ENCODE data around the gene ADAP1. TPM values are rescaled to one million over a fixed set of nuclear protein-coding genes. Genes with fewer than 3 reads are reported as not detected.

The ADAP1 gene
- total RNA-seq, 3 donors from 2014 or later = 7.5 to 15.5 (median 14.0) TPM

DNA sequence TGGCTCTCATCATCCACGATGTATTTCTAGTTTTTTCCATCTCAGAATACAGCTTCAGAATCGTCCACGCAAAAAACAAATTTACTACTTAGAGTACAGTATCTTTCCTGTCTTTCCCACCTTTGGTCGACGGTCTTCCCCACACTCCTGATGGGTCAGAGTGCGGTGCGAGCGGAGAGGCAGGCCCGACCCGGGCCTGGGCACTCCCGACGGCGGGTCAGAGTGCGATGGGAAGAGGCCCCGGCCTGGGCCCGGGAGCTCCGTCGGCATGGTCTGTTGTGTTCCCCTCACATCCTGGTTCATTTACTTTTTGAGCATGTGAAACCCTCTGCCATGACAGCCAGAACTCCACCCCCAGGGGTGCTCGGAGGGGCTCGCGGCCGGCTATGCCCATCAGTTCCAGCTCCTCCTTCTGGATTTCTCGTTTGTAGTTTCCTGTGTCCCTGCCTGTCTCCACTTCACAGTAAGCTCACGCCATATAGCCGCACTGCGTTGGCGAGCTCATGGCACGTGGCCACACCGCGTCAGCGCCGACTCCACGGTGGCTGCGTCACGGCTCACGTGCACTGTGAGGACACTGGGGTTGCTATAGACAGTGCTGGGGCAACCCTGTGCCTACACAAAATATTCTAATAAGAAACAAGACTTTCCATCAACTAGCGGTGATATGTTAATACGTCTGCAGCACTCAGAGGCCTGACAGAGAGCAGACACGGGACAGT lies 13.0 kb upstream of the ADAP1 start:
- Histone ChIP-seq H3K9me3 (no peaks in the 10 kb centered on the region), H3K4me3 (no peak overlapping the region), H3K4me1 (peaks cover 0 to 10% of the 10 kb centered on the region in 2 donors), H3K36me3 (peaks cover 13% of the 10 kb centered on the region), H3K27ac (no peak overlapping the region), H3K27me3 (peaks cover 0 to 6% of the 10 kb centered on the region in 2 donors)
- intact Hi-C loops (cut with DNase I; ENCODE audit: low total_unique reads) = no loop called here
- TF ChIP-seq POLR2A (IDR thresholded peaks at IDR 0.05) (no peak), POLR2AphosphoS5 (IDR thresholded peaks at IDR 0.05) (no peak)
- TF ChIP-seq, protein P1, sequence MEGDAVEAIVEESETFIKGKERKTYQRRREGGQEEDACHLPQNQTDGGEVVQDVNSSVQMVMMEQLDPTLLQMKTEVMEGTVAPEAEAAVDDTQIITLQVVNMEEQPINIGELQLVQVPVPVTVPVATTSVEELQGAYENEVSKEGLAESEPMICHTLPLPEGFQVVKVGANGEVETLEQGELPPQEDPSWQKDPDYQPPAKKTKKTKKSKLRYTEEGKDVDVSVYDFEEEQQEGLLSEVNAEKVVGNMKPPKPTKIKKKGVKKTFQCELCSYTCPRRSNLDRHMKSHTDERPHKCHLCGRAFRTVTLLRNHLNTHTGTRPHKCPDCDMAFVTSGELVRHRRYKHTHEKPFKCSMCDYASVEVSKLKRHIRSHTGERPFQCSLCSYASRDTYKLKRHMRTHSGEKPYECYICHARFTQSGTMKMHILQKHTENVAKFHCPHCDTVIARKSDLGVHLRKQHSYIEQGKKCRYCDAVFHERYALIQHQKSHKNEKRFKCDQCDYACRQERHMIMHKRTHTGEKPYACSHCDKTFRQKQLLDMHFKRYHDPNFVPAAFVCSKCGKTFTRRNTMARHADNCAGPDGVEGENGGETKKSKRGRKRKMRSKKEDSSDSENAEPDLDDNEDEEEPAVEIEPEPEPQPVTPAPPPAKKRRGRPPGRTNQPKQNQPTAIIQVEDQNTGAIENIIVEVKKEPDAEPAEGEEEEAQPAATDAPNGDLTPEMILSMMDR (IDR thresholded peaks at IDR 0.05) = no peak
- no peak for DNase-seq (ENCODE audit: low spot score in 2 of 2)

DNA sequence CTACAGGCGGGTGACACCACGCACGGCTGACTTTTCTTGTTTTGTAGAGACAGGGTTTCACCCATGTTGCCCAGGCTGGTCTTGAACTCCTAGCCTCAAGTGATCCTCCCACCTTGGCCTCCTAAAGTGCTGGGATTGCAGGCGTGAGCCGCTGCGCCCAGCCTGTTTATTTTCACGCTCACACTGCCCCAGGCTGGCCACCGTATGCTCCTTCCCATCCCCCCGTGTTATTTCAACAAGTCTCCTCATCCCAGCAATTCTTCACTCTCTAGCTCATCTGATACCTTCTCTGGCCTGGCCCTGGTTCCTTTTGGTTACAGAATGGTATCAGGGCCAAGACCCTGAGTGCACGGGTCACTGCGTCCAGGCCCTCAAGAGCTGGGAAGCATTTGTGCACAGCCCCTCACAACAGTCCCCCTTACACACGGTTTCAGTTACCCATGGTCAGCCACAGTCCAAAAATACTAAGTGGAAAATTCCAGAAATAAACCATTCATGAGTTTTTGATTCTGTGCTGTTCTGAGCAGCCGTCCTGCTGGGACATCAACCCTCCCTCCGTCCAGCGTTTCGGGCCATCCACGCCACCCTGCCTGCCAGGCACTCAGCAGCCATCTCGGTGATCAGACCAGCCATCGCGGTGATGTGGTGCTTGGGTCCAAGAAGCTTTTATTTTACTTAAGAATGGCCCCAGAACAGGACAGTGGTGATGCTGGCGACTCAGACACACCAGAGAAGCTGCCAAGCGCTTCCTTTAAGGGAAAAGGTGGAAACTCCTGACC lies 12.0 kb upstream of the ADAP1 start:
- Histone ChIP-seq H3K27ac (no peak overlapping the region), H3K27me3 (peaks cover 0 to 16% of the 10 kb centered on the region in 2 donors), H3K4me3 (no peak overlapping the region), H3K36me3 (peaks cover 13% of the 10 kb centered on the region), H3K9me3 (peaks cover 0 to 4% of the 10 kb centered on the region in 2 donors), H3K4me1 (peaks cover 0 to 10% of the 10 kb centered on the region in 2 donors)
- TF ChIP-seq POLR2A (IDR thresholded peaks at IDR 0.05) (no peak), POLR2AphosphoS5 (IDR thresholded peaks at IDR 0.05) (no peak)
- TF ChIP-seq, protein P1 (IDR thresholded peaks at IDR 0.05) = no peak
- no peak for DNase-seq (ENCODE audit: low spot score in 2 of 2)
- intact Hi-C loops (cut with DNase I; ENCODE audit: low total_unique reads) = no loop called here

DNA sequence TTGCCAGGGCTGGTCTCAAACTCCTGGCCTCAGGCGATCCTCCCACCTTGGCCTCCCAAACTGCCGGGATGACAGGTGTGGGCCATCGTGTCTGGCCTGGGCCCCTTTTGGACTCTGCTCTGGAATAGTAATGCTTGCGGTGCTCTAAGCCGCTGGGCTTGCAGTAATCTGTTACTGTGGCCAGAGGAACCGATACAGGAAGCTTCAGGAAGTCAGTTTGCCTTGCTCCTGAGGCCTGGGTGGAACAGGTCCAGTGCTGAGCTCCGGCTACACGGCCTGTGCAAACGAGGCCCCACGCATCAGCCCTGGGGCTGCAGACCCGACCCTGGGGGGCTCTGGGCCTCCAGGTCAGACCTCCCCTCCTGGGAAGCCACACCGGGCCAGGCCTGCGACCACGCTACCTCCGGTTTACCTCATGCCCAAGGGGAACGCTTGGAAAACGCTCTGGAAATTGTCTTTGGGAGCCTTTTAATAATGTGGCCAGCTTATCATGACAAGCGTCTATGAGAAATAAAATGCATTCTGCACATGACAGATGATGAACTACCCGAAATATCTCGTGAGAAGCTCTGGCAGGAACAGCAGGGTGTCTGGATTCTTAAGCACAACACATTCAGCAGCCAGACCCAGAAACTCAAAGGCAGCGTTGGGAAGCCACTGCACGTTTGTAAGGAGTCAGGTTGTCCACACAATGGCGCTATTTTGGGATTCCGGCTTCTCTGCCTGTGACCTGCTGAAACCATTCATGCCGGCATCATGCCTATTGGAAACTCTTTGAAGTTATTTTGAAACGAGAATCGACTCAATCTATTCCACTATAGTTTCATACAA lies 10.1 kb upstream of the ADAP1 start:
- no peak overlapping the region for H3K27ac ChIP-seq
- DNase-seq (ENCODE audit: low spot score in 2 of 2) = no peak
- H3K4me3 ChIP-seq = no peak overlapping the region
- peaks cover 0 to 4% of the 10 kb centered on the region in 2 donors for H3K9me3 ChIP-seq
- H3K4me1 ChIP-seq = peaks cover 0 to 10% of the 10 kb centered on the region in 2 donors
- TF ChIP-seq, protein P1 (IDR thresholded peaks at IDR 0.05) = no peak
- TF ChIP-seq POLR2AphosphoS5 (IDR thresholded peaks at IDR 0.05) = no peak
- TF ChIP-seq POLR2A (IDR thresholded peaks at IDR 0.05) = no peak
- H3K27me3 ChIP-seq = peaks cover 0 to 16% of the 10 kb centered on the region in 2 donors
- intact Hi-C loops (cut with DNase I; ENCODE audit: low total_unique reads) = no loop called here
- H3K36me3 ChIP-seq = peaks cover 13% of the 10 kb centered on the region

DNA sequence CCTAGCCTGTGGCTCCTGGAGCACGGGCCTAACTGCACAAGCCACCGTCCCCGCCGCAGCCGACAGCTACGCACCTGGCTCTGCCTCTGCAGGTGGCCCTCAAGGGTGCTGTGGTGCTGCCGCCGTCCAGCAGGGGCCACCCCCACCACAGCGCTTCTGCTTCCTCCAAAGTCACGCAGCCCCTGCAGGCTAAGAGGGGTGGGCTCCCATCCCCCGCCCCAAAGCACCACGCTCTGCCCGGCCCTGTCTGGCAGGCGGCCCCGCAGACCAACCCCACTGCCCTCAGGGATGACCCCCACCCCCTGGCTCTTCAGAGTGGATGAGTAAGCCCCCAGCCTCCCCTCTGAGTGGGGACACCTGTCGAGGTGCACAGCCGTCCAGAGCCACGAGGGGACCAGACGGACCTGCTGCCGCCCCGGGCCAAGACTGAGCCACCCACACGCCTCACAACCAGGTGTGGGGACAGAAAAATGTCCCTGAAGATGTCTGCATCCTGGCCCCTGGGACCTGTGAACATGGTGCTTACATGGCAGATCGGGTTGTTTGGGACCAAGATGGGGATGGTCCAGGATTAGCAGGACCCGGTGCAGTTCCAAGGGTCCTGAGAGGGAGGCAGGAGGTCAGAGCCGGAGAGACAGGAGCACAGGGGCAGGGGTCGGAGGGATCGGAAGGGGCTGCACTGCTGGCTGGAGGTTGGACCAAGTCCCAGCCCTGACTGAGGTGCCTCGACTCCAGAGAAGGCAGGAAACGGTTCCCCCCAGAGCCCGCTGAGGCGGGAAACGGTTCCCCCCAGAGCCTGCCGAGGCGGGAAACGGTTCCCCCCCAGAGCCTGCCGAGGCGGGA lies 9.0 kb upstream of the ADAP1 start:
- TF ChIP-seq POLR2A (IDR thresholded peaks at IDR 0.05) (no peak), POLR2AphosphoS5 (IDR thresholded peaks at IDR 0.05) (no peak)
- TF ChIP-seq, protein P1 (IDR thresholded peaks at IDR 0.05) = peak in 1 of 3 donors; percentile 31
- H3K27me3 ChIP-seq = peaks cover 0 to 16% of the 10 kb centered on the region in 2 donors
- peaks cover 10% of the 10 kb centered on the region for H3K36me3 ChIP-seq
- H3K4me1 ChIP-seq = peaks cover 0 to 10% of the 10 kb centered on the region in 2 donors
- no peak for DNase-seq (ENCODE audit: low spot score in 2 of 2)
- peak overlapping the region in 1 of 3 donors; percentile 15 for H3K4me3 ChIP-seq
- intact Hi-C loops (cut with DNase I; ENCODE audit: low total_unique reads) = no loop called here
- peaks cover 0 to 4% of the 10 kb centered on the region in 2 donors for H3K9me3 ChIP-seq
- no peak overlapping the region for H3K27ac ChIP-seq
